ENCODE results near the gene TMOD1. TPM values are rescaled to one million over a fixed set of nuclear protein-coding genes. Genes with fewer than 3 reads are reported as not detected.
"Not testable (repeated sequence)": the region's sequence is repeated elsewhere in the genome, so short reads cannot be mapped to it uniquely, and the experiment has no call there.

The TMOD1 gene
- total RNA-seq, 4 donors from 2014 or later = 10.1 to 33.8 (median 21.0) TPM

- no peak for DNase-seq (ENCODE audit: low spot score)
- no peak for ATAC-seq (ENCODE audit: low FRiP score)
- TF ChIP-seq CTCF (IDR thresholded peaks at IDR 0.05) = no peak
Measured at GRCh38 chr9:97617939-97618416, 116.5 kb downstream of the TMOD1 start.

- ATAC-seq (ENCODE audit: low FRiP score) = not testable (repeated sequence)
Measured at GRCh38 chr9:97620063-97620462, 118.6 kb downstream of the TMOD1 start.

GRCh38 chr9:97622483-97622882 is 121.0 kb downstream of the TMOD1 start:
- not testable (repeated sequence) for DNase-seq (ENCODE audit: low spot score); ATAC-seq (ENCODE audit: low FRiP score)

More at GRCh38 chr9:97620063-97620462, 118.6 kb downstream of the TMOD1 start:
- not testable (repeated sequence) for DNase-seq (ENCODE audit: low spot score)

- DNase-seq (ENCODE audit: low spot score) = no peak
- TF ChIP-seq CTCF (IDR thresholded peaks at IDR 0.05) = no peak
- no peak for ATAC-seq (ENCODE audit: low FRiP score)
Measured at GRCh38 chr9:97623946-97624345, 122.5 kb downstream of the TMOD1 start.

GRCh38 chr9:97625620-97626019 is 124.2 kb downstream of the TMOD1 start:
- TF ChIP-seq CTCF (IDR thresholded peaks at IDR 0.05) = no peak
- DNase-seq (ENCODE audit: low spot score) = no peak
- no peak for ATAC-seq (ENCODE audit: low FRiP score)

- no peak for DNase-seq (ENCODE audit: low spot score)
- TF ChIP-seq CTCF (IDR thresholded peaks at IDR 0.05) = no peak
- ATAC-seq (ENCODE audit: low FRiP score) = no peak
Measured at GRCh38 chr9:97627624-97628023, 126.2 kb downstream of the TMOD1 start.

- DNase-seq (ENCODE audit: low spot score) = no peak
- ATAC-seq (ENCODE audit: low FRiP score) = no peak
- no peak for TF ChIP-seq CTCF (IDR thresholded peaks at IDR 0.05)
Measured at GRCh38 chr9:97628668-97629067, 127.2 kb downstream of the TMOD1 start.

- DNase-seq (ENCODE audit: low spot score) (no peak), ATAC-seq (ENCODE audit: low FRiP score) (no peak)
- TF ChIP-seq CTCF (IDR thresholded peaks at IDR 0.05) = no peak
Measured at GRCh38 chr9:97629156-97629555, 127.7 kb downstream of the TMOD1 start.
